Brain microvascular endothelial cell (primary cell): ENCODE measurements around the gene TOE1.

Experiments
- DNase-seq: peaks from one replicate; pipeline ENCODE4 v3.0.0-alpha.2; 2020
- H3K27ac ChIP-seq: fragments of 250-450 bp; sonication (Bioruptor Pico); 2 replicates; pipeline ENCODE4 v1.5.1; 2020; ENCODE audit warnings: mild to moderate bottlenecking, moderate library complexity
- H3K27me3 ChIP-seq: fragments of 250-450 bp; sonication (Bioruptor Pico); replicated peaks from 2 replicates; pipeline ENCODE4 v1.5.1; 2020; ENCODE audit warnings: mild to moderate bottlenecking
- H3K36me3 ChIP-seq: fragments of 250-450 bp; sonication (Bioruptor Pico); replicated peaks from 2 replicates; pipeline ENCODE4 v1.5.1; 2020; ENCODE audit warnings: mild to moderate bottlenecking
- H3K4me3 ChIP-seq: 2 replicates; pipeline ENCODE4 v1.5.1; 2011; ENCODE audit warnings: low read depth, mild to moderate bottlenecking, control low read depth, low read length, moderate library complexity
- in situ Hi-C: cut with HindIII; loops from 2 replicates; pipeline ENCODE4 v1.10.0; 2017; ENCODE audit warnings: low sequenced_read_pairs, low pct_ligation_motif_present
- TF ChIP-seq, protein P1 (sequence below): IDR thresholded peaks from 2 replicates; pipeline ENCODE4 v1.5.1; 2011; ENCODE audit warnings: low read depth, mild to moderate bottlenecking, moderate library complexity, low read length, control low read depth, inconsistent platforms; ENCODE audit errors: missing control alignments

TOE1 gene

DNA sequence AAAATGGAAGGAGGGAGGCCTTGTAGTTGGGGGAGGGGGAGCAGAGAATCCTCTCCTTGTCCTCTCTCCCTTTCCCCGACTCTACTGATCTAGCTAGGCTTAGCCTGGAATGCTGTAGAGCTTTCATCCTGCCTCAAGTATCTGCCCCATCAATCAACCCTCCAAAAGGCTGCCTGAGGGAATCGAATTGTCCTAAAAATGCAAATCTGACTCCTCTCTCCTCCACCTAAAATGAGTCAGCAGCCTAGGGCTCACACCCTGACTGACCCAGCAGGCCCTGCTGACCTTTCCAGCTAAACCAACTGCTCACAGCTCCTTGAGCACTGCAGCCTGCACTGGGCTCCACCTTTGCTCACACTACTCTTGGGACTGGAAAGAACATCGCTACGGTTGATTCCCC lies 10.5 kb upstream of the TOE1 start:
- no peaks in the 10 kb centered on the region for H3K27me3 ChIP-seq
- H3K36me3 ChIP-seq = no peaks in the 10 kb centered on the region
- no peak overlapping the region for H3K4me3 ChIP-seq
- no peak overlapping the region for H3K27ac ChIP-seq
- TF ChIP-seq, protein P1, sequence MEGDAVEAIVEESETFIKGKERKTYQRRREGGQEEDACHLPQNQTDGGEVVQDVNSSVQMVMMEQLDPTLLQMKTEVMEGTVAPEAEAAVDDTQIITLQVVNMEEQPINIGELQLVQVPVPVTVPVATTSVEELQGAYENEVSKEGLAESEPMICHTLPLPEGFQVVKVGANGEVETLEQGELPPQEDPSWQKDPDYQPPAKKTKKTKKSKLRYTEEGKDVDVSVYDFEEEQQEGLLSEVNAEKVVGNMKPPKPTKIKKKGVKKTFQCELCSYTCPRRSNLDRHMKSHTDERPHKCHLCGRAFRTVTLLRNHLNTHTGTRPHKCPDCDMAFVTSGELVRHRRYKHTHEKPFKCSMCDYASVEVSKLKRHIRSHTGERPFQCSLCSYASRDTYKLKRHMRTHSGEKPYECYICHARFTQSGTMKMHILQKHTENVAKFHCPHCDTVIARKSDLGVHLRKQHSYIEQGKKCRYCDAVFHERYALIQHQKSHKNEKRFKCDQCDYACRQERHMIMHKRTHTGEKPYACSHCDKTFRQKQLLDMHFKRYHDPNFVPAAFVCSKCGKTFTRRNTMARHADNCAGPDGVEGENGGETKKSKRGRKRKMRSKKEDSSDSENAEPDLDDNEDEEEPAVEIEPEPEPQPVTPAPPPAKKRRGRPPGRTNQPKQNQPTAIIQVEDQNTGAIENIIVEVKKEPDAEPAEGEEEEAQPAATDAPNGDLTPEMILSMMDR = no peak
- no peak for DNase-seq
- in situ Hi-C loops = no loop called here

DNA sequence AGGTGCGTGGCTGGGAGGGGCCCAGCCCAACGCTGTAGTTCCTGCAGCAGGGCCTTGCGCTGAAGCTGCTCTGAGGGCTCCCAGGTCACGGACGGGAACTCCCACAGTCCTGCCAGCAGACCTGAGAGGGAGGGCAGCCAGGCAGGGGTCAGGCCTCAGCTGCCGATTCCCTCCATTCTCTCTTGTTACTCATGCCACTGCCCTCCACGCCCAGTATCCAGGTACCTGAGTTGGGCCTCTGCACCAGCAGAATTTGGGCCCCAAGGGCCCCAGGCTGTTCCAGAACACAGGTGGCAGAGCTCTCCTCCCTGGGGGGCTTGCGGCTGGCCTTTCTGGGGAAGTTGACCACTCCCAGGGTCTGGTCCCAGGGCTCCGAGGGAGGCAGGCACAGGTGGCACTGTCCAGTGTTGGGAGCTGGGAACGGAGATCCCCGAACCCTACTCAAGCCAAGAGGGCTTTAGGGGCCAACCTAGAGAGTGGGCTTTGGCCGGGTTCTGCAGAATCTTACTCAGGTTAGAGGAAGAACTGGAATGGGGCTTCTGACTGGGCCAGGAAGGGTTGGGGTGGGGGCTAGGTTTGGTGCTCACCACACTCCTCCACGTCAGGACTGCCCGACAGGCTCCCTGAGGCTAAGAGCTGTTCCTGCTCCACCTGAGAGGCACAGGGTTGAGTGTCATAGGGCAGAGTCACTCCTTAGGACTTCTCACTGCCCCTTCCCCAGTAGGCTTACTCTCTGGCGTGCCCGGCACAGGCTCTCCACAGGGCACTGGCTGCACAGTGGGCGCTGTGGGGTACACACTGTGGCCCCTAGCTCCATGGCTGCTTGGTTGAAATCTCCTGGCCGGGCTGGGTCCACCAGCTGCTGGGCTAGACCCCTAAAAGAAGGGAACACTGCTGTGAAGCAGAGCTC lies 8.3 kb upstream of the TOE1 start:
- no peak for DNase-seq
- H3K36me3 ChIP-seq = no peaks in the 10 kb centered on the region
- no peak overlapping the region for H3K27ac ChIP-seq
- H3K27me3 ChIP-seq = no peaks in the 10 kb centered on the region
- TF ChIP-seq, protein P1 = no peak
- no peak overlapping the region for H3K4me3 ChIP-seq
- in situ Hi-C loops = no loop called here

GRCh38 chr1:45332346-45332720 lies 7.6 kb upstream of the TOE1 start:
- in situ Hi-C loops = no loop called here
- H3K27me3 ChIP-seq = no peaks in the 10 kb centered on the region
- TF ChIP-seq, protein P1 = no peak
- H3K4me3 ChIP-seq = no peak overlapping the region
- no peaks in the 10 kb centered on the region for H3K36me3 ChIP-seq
- DNase-seq = no peak
- H3K27ac ChIP-seq = no peak overlapping the region

DNA sequence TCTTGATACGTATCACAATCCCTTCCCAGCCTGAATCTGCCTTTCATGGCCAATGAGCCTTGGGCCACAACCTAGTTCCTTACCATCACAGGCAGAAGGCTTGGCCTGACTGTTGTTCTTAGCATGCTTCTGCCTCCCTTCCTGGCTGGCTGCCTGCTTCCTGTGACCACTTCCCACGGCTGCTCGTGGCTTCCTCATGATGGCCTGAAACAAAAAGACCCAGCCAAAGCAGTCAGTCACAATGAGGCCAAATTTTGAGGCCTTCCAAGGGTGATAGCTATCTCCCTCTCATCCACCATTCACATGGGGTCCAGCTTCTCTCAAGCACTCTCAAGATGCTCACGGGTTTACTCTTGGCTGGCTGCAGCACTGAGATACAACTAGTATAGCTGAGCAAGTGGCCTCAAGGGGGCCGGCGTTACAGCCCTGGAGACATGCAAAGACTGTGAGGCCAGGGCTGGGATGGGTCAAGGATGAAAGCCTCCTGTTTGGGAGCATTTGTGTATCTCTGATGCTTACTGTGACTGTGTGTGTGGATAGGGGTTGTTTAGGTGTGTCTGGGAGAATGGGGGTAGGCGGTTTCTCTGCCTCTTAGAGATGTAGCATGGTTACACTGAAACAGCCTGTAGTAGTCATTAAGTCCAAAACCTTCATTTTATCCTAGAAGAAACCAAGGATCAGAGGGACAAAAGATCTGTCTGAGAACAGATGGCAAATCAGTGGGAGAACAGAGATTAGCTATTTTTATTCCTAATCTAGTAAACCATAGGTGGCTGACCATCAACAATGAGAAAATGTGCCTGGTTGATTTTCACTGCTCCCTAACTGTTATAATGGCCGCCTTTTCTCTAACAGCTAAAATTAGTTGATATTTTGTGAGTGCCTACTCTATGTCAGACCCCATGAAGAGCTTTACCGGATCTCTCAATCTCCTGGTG lies 5.4 kb upstream of the TOE1 start:
- no peaks in the 10 kb centered on the region for H3K27me3 ChIP-seq
- in situ Hi-C loops = no loop called here
- H3K4me3 ChIP-seq = no peak overlapping the region
- no peak overlapping the region for H3K27ac ChIP-seq
- TF ChIP-seq, protein P1 = peak; percentile 23
- no peak for DNase-seq
- H3K36me3 ChIP-seq = no peaks in the 10 kb centered on the region

DNA sequence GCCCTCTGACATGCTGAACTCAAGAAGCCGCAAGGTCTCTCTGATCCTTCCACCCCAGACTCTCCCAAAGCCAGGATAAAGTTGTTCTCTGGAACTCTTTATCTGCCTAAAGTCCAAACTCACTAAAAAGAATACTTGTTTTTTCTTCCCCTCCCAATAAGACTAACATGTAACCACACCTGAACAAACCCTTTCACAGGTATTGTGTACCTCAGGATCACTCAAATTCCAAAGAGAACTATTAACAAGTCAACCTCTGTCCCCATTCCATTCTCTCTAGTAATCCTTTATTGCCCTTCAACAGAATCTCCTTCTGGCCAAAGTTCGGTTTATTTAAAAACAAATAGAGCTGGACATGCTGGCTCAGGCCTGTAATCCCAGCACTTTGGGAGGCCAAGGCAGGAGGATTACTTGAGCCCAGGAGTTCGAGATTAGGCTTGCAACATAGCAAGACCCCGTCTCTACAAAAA lies 4.1 kb upstream of the TOE1 start:
- in situ Hi-C loops = no loop called here
- no peak overlapping the region for H3K27ac ChIP-seq
- H3K4me3 ChIP-seq = no peak overlapping the region
- no peaks in the 10 kb centered on the region for H3K36me3 ChIP-seq
- DNase-seq = no peak
- H3K27me3 ChIP-seq = no peaks in the 10 kb centered on the region
- TF ChIP-seq, protein P1 = no peak
